Stimulated activated CD8-positive, alpha-beta memory T cell treated with anti-CD3 and anti-CD28 coated beads, Interleukin-7, amount 100 ng/mL, for 4 hours (primary cell): Measurements from ENCODE around the gene SHC3.

Experiments used
- DNase-seq, 2 donors: peaks; one replicate each; pipeline ENCODE4 v3.0.0-alpha.2; 2020; ENCODE audit warnings: low read depth in 2 of 2

SHC3 gene

DNA sequence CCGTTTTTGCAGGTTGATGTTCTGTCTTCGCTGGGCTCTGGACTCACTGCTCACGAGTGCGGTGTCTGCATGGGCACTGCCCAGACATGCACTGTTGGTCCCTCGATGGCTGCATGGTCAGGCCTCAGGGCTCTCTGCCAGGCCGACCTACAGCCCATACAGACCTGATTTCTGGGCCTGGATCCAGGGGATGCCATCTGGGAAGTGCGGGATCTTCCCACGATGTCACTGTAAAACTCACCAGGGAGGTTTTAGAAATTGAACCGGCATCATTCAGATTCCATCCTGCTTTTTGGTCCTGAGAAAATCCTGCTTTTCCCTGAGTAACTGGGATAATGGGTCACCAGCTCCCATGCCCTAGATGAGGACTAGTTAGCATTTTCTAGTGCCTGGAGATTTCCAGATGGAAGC lies 178.2 kb downstream of the SHC3 start:
- DNase-seq, result no peak

DNA sequence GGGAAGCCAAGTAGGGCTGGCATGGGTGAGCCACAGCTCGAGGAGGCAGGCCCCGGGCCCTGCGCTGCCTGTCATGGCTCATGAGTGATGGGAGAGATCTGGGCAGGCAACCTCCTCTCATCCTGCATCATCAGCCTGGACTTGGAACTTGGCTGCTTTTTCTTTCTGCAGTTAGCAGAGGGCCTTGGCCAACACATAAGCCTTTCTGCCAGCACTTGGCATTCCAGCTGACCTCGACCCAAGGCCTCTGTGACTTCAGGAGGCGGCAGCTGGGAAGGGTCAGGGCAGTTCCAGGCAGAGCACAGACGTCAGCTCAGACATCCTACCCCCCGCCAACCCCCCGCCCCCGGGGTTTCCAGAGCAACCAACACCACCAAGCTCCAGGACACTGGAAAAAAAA lies 179.7 kb downstream of the SHC3 start:
- no peak for DNase-seq

DNA sequence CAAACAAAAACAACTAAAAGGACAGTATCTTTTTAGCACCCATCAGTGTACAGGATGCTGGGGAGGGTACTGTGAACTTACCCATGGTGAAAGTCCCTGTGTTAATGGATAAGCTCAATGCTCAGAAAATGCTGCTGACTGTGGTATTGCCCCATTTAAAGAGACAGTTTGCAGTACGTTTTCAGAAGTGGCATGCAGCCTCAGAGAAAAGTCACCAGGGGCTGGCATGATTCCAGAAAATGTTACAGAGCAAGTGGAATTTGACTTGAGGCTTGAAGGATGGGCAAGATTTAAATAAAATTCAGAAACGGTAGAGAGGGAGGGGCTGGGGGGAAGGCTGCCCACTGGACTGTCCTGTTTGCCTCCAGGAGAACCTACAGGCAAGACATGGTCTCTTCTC lies 180.1 kb downstream of the SHC3 start:
- DNase-seq, result no peak

DNA sequence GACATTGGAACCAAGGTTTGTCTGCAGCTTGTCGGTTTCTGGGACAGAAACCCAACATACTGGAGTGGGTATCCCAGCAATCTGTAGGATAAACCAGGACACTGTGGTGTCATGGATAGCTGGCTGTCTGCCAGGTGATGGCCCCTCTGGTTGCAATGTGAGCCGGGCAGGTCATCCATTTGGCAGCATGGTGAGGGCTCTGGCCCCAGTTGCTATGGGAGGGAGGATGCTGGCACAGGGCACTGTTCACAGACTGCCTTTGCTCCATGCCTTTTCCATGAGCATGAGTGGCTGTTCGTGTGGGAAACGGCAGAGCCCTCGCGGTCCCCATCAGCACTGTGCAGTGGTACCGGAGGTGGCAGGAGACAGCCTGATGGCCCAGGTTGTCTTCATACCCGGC lies 181.0 kb downstream of the SHC3 start:
- DNase-seq, result no peak

DNA sequence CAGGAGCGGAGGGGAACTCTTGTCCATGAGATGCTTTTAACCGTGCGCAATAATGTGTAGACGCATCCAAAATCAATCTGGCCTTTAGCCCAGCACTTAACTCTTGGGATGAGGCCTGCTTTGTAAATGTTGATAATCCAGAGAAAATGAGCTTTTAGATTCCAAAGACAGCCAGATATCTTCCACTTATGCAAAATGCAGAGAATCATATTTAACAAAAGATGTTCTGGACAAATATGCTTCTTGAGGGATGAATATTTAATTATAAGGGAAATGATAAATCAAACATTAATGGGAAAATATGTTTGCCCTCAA lies 181.7 kb downstream of the SHC3 start:
- no peak for DNase-seq

DNA sequence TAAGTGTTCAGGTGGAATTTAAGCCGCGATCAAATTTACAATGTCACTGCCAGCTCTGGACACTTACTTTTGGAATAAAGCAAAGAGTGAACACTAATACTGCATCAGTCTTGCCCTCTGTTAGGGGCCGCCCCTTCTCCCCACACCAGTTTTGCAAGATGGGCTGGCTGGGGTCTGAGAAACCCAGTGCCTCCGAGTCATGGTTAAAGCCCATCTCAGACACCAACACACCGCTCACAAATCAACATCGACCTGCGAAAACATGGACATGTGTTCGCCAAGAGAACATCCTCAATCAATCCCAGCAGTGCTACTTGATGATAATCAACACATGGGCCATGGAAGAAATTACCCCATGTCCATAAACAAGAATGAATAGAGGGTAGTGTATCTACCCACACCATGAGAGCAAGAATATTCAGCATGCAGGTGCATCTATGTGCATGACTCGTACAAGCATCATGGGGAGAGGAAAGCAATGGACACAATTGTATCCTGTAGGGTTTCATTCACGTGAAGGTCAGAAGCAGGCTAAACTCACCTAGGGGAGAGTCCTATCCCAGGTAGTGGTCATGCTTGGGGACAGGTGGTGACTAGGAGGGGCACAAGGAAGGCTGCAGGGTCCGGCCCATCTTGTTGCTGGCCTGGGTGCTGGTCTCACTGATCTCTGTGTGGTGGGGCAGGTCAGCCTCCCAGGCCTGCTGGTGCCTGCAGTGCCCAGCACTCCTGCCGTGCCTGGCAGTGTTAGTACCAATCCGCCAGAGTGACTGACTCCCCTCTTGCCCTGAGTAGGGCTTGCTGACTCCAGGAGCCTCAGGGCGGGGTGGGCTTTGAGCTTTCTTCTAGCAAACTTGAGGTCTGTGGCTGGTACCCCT lies 182.3 kb downstream of the SHC3 start:
- DNase-seq, result no peak

DNA sequence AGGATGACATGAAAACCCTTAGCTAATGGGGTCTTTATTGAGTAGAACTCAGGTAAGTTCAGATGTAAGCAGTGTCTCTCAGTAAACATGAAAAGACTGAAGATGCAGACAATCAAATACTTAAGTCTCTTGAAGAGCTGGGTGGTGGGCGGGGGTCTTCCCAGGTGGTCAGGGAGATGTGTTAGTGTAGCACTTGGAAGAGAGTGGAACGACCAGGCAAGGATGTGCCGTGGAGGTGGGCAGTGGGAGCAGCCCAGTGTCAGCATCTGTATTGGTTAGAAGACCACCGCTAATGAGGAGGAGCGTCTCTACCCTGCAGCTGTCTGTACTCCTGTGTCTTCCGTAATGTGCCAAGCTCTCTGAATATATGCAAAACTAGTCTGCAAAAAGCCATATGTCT lies 183.0 kb downstream of the SHC3 start:
- no peak for DNase-seq

DNA sequence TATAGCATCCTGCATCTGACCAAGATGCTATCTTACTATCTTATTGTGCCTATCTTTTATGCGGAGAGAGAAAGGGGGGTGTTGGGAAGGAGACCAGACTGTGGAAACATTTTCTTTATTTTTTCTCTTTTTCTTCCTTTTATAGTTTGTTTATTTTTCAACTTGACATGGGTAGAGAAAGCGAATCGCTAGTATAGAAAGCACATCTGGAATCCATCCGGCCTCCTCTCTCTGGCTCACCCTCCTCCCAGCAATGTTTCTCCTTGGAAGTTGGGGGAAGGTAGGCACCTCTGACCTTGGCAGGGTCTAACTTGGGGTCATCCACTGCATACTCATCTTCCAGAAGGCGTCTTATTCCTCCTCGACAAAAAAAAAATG lies 183.4 kb downstream of the SHC3 start:
- no peak for DNase-seq

DNA sequence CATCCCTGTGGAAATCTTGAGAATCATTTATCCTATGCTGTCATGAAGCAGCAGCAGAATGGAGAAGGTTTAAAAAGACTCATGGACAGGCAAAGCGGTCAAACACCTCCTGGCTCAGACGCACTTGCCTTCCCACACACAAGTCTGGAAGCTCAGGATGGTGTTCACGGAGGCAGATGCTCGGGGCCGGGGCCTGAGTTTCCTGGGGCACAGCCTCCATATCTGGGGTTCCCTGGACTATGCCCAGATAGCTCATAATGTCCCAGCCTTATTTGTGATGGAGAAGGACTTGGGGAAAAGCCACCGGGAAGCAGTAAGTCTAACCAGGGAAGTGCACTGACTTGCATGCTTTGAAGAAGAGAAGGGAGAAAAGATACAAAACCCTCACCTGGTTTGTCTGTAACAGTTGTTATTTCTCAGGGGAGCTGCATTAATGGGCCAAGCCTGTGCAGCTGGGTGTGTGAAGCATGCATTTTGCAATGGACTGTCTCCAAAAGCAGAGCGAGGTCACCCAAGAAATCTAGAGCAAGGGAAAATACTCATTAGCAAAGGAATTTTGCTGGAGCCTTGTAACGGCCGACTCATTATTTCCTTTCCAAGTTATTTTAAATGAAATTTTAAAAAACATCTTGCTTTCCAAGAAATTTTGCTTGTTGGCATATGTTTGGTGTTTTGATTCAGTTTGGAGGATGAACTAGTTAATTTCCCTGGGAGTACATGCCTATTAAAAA lies 184.0 kb downstream of the SHC3 start:
- DNase-seq, result no peak

DNA sequence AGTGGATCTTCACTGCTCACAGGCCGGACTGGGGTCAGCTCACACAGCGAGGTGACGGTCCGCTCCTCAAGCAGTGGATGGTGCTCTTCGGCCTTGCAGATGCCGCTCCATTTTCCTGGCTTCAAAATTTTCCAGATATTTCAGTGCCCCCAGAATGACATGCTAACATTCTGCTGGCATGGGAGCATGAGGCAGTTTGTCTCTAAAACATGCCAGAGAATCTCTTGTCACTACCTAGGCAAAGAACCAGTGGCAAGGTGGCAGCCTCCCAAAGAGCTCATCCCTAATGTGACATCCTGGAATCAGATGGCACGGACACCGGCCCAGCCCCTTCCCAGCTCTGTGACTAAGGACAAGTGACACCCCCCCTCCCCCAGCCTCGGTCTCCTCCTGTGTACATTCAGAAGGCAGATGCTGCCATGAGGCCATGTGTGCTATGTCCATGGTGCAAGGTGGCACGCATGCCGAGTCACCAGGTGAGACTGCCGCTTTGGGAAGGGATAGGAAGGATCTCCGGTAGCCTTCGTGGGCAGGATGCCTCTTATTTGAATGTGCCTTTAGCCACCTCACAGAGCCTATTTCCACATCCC lies 184.7 kb downstream of the SHC3 start:
- no peak for DNase-seq

DNA sequence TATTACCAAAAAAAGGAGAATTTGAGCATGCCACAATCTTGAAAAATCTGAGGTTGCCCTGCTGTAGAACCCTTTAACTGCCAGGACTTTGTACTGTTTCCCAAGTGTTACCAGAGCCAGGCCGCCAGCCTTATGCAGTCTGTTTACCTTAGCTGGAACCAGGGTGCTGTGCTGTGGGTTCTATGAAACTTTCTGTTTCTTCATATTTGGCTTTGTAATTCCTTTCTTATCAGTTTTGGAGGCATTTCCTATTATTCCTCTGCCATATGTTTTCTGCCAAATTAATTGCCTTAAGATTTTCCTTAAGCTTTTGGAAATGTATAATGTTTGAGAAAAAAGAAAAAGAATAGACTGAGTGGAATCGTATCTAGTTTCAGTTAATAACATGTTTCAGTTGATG lies 185.3 kb downstream of the SHC3 start:
- DNase-seq, result no peak

DNA sequence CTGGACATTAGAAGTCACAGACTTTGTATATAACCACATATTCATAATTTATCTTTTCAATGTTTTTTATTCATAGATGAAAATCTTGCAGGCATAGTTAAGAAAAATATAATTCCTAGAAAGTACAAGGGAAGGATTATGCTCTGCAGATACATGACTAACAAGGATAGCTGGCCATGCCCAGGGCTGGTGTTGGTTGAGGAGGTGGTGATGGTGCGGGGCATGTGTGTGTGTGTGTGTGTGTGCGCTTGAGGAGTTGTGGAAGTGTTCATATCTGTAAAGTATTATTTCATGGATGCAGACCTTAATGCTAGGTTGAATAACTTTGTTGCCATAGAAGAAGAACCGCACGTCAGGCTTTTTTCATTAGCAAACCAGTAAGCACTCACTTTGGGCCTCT lies 186.1 kb downstream of the SHC3 start:
- no peak for DNase-seq

DNA sequence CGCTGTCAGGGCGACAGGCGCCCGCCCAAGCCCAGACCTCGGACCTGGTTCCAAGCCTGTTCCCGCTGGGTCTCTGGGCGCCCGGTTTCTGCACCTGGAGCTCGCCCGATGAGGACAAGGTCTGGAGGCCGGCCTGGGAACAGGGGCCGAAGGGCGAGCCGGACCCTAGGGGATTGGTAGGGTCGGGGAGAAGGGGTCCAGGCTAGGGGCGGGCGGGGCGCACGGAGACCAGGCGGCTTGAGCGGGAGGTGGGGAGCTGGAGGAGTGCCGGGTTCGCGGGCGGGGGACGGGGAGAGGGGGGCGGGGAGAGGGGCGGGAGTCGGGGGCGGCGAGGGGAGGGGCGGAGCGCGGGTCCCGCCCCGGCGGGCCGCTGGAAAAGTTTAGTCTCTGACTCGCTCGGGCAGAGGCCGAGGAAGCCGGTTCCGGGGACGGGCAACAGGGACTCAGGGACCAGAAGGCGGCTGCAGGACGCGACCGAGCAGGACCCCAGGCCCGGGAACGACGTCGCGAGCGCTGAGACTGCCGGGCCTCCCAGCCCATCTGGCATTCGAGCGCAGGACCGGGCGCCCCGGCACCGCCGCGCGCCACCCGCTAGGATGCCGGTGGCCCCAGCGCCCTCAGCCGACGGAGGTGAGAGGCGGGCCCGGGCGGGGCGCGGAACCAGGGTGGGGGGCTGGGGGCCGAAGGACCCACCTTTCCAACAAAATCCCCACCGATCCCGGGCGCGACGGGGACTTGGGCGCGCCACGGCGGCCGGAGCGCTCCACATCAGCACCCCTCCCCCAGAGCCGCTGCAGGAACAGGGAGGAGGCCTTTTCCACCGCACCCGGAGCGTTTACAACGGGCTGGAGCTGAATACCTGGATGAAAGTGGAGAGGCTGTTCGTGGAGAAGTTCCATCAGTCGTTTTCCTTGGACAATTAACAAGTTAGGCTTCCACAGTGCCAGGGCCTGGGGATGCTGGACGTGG lies 187.3 kb downstream of the SHC3 start, which contains the start of gene S1PR3:
TSS of gene S1PR3 (plus strand) at position 403 of the 969 bp plus-strand sequence. CDS start 9,733 bp downstream, outside the sequence.
- DNase-seq, result peak in 1 of 2 donors; percentile 28

DNA sequence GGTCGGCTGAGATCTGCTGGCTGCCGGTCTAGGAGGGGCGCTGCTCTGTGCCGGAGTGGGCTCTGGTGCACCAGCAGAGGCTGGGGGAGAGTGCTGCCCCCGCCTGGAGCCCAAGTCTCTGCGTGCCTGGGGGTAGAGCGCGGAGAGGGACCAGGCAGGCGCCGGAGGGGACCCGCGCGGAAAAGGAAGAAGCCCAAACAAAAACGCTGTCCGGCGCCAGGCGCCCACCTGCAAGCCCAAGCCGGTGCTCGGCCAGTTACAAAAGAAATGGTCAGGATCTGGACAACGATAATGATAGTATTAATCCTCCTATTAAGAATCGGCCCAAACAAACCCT lies 187.9 kb downstream of the SHC3 start:
- no peak for DNase-seq

DNA sequence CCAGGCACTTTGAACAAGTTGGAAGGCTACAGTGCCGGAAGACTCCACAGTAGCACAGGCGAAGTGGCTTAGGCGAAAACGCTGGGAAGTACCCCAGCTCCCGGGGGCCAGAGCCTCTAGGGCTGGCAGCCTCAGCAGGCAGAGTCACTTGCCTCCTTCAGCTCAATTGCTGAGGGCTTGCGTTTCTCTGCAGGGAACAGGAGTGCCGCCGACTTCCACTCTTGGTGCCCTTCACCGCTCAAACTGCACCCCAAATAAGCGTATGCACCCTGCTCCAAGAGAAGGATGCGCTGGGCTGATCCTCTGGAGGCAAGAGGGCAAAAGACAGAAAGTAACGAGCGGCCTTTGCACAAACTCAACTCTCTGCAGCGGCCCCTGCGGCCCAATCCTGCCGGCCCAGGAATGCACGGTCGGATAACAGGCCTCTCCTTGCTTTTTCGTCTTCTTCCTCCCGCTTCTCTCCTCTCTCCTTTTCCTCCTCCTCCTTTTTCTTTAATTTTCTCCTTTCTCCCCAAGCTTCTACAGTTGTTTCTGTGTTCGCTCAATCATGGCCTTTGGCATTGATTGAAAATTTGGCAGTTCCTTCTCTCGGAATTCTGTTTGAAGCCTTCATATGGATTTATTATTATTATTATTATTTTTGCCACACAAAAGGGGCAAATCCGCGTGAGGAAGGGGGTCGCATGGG lies 188.4 kb downstream of the SHC3 start:
- no peak for DNase-seq

DNA sequence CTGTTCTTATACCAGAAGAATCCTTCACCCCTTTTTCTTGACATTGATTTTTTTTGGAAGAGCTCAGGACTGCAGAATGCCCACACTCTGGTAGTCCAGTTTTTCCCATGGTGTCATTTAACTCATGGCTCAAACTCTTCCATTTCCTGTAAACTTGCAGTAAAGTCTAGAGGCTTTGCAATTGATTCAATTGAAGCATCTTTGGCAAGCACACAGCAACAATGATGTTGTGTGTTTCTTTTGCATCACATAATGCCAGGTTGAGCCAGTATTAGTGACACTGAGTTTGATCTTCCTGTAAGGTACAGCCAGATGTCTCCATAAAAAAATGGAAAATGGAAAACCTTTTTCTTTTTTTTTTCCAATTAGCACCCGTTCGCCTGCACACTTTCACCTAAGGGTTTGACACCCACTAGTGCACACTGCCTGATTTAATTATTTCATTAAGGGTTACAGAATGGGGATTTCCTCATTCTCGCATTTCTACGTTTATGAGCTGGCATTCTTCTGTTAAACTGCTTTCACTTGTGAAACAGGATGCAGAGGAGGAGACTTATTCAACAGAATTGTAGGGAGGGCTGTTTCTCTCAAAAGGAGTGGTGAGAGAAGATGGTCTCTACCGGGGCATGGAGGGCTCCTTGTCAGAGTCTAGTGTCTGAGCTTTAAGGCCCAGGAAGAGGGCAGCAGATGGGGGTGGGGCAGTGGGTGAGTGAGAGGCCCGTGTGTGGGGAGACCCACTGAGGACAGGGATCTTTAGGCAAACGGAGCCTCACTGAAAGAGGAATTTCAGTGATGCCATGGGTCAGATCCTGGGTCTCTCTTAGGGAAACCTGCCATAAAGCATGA lies 189.6 kb downstream of the SHC3 start:
- no peak for DNase-seq

DNA sequence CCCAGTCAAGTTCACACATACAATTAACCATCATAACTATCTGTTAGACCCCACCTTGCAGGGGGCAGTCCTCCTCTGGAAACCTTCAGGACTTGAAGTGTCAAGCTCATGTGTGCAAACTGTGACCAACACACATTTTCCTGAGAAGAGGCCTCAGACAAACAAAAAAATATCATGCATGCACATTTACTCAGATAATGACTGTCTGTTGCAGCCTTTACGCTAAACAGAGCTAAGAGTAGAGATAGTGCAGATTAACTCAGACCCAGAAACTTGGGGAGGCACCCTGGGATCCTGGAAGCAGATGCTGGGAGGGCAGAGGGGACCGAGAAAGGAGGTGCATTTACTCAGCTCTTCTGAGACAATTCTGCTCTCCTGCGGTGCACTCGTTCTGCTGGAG lies 191.0 kb downstream of the SHC3 start:
- no peak for DNase-seq

DNA sequence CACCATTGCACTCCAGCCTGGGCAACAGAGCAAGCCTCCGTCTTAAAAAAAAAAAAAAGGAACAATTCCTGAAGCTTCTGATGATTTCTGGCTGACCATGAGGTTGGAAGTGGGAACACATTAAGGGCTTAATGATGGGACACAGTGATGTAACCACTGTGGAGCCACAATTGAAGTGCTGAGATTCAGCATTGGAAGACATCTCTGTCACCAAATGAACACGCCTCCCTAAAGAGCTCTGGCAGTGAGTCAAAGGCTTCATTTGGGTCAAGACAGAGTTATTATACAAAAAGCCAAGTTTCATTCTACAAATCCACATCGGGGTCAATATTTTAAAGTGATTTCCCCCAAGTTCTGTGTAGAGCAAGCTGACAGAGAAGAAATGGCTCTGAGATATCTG lies 191.8 kb downstream of the SHC3 start:
- DNase-seq, result no peak

DNA sequence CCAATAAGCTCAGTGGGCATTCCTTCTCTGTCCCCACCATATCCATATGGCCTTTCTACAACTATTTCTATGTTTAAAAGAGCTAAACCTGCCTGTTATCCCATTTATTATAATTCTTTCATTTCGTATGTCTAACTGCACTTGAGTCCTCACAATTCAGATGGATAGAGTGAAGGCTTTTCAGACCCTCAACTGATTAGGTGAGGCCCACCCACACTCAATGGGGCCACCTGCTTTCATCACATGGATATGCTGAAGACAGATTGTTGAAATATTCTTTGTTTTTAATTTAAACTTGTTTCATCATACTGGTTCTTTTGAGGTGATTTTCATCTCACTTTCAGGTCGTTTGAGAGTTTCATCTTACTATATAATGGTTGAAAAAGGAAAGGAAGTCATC lies 193.0 kb downstream of the SHC3 start:
- DNase-seq, result no peak

DNA sequence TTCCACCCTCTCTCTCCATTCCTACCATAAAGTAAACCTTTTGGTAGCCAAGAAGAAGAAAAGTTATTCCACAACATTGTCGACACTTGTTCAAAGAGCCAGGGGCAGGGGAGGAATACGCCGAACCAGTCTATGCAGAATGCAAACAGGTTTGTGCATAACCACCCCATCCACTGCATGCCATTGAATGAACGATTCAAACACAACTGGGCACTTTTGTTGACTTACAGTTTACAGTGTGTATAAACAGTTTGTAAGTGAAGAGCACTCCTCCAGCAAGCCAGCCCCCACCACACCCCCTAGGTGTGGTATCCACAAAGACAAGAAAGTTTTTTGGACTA lies 194.1 kb downstream of the SHC3 start:
- DNase-seq, result no peak
